Measurements from ENCODE around the gene RNF20.

Gene RNF20

GRCh38 chr9:101511009-101511408 is 22.6 kb upstream of the RNF20 start:
- Histone ChIP-seq H3K27me3 (ENCODE audit: control insufficient read depth in 1 of 2, insufficient read depth in 1 of 2, low read length in 2 of 2) (peaks cover 0 to 4% of the 10 kb centered on the region in 2 experiments), H3K23ac (ENCODE audit: low read length in 2 of 2) (no peak overlapping the region), H3K9me3 (ENCODE audit: control insufficient read depth, low read length) (no peaks in the 10 kb centered on the region), H4K91ac (ENCODE audit: low read length) (no peak overlapping the region), H2BK120ac (ENCODE audit: low read depth, low read length) (no peak overlapping the region), H3K27ac (ENCODE audit: low read length, poor library complexity, severe bottlenecking) (no peak overlapping the region), H2AK5ac (ENCODE audit: low read length, severe bottlenecking) (no peak overlapping the region), H3K14ac (ENCODE audit: low read length in 2 of 2) (no peak overlapping the region), H2AFZ (ENCODE audit: low read depth, low read length) (no peak overlapping the region), H2BK5ac (ENCODE audit: low read depth, low read length, poor library complexity, severe bottlenecking) (no peak overlapping the region), H3K4me1 (ENCODE audit: control insufficient read depth, insufficient read depth, low read depth, low read length) (peaks cover 2% of the 10 kb centered on the region), H3K4me2 (ENCODE audit: low read length, poor library complexity, severe bottlenecking) (no peak overlapping the region), H2BK15ac (ENCODE audit: low read depth, poor library complexity, severe bottlenecking) (no peak overlapping the region), H3K4me3 (ENCODE audit: insufficient read depth in 1 of 2, low read depth in 1 of 2, low read length in 2 of 2) (no peak overlapping the region), H4K8ac (ENCODE audit: low read length) (no peak overlapping the region), H3K36me3 (ENCODE audit: control insufficient read depth in 1 of 2, insufficient read depth in 2 of 2, low read depth in 1 of 2, low read length in 2 of 2) (no peaks in the 10 kb centered on the region), H3K9ac (ENCODE audit: low read length) (no peak overlapping the region), H3K79me1 (replicated peaks; ENCODE audit: low read length, poor library complexity, severe bottlenecking) (no peaks in the 10 kb centered on the region), H2BK12ac (ENCODE audit: low read length in 2 of 2) (no peak overlapping the region), H3K4ac (ENCODE audit: low read depth in 1 of 2, low read length in 2 of 2) (no peak overlapping the region), H3K18ac (ENCODE audit: low read depth in 1 of 2, low read length in 2 of 2) (no peak overlapping the region)
- WGBS = 94% methylated on average over 2 of the region's 2 CpGs
- DNase-seq = no peak

- 73% methylated on average over 3 of the region's 3 CpGs for WGBS
These were observed 21.5 kb upstream of the RNF20 start for GRCh38 chr9:101512116-101512515.

DNA sequence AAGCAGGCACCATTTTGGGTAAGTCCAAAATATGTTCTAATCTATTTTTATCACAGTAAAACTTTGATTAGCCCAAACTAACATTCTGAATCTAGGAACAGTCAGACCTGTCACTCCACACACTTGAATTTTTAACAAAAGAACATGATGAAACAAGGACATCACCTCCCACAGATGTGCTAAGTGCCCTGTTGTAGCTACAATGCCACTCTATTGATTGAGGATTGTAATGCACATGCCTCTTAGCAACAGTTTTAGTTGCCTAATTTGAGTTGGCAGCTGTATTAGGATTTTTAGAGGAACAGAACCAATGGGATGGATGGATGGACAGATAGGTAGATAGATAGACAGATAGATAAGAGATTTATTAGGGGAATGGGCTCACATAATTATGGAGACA is 20.3 kb upstream of the RNF20 start:
- Histone ChIP-seq H2AK5ac (ENCODE audit: low read length, severe bottlenecking) (no peak overlapping the region), H3K23ac (ENCODE audit: low read length in 2 of 2) (no peak overlapping the region), H3K4ac (ENCODE audit: low read depth in 1 of 2, low read length in 2 of 2) (no peak overlapping the region), H3K4me1 (ENCODE audit: control insufficient read depth, insufficient read depth, low read depth, low read length) (peaks cover 2% of the 10 kb centered on the region), H2BK12ac (ENCODE audit: low read length in 2 of 2) (no peak overlapping the region), H3K36me3 (ENCODE audit: control insufficient read depth in 1 of 2, insufficient read depth in 2 of 2, low read depth in 1 of 2, low read length in 2 of 2) (no peaks in the 10 kb centered on the region), H2BK120ac (ENCODE audit: low read depth, low read length) (no peak overlapping the region), H3K9me3 (ENCODE audit: control insufficient read depth, low read length) (no peaks in the 10 kb centered on the region), H4K91ac (ENCODE audit: low read length) (no peak overlapping the region), H4K8ac (ENCODE audit: low read length) (no peak overlapping the region), H2AFZ (ENCODE audit: low read depth, low read length) (no peak overlapping the region), H2BK15ac (ENCODE audit: low read depth, poor library complexity, severe bottlenecking) (no peak overlapping the region), H3K4me2 (ENCODE audit: low read length, poor library complexity, severe bottlenecking) (no peak overlapping the region), H3K14ac (ENCODE audit: low read length in 2 of 2) (no peak overlapping the region), H3K79me1 (replicated peaks; ENCODE audit: low read length, poor library complexity, severe bottlenecking) (no peaks in the 10 kb centered on the region), H3K9ac (ENCODE audit: low read length) (no peak overlapping the region), H3K27me3 (ENCODE audit: control insufficient read depth in 1 of 2, insufficient read depth in 1 of 2, low read length in 2 of 2) (no peaks in the 10 kb centered on the region), H3K18ac (ENCODE audit: low read depth in 1 of 2, low read length in 2 of 2) (no peak overlapping the region), H3K27ac (ENCODE audit: low read length, poor library complexity, severe bottlenecking) (no peak overlapping the region), H2BK5ac (ENCODE audit: low read depth, low read length, poor library complexity, severe bottlenecking) (no peak overlapping the region), H3K4me3 (ENCODE audit: insufficient read depth in 1 of 2, low read depth in 1 of 2, low read length in 2 of 2) (no peak overlapping the region)
- no peak for DNase-seq

More at GRCh38 chr9:101512116-101512515, 21.5 kb upstream of the RNF20 start:
- Histone ChIP-seq H3K36me3 (ENCODE audit: control insufficient read depth in 1 of 2, insufficient read depth in 2 of 2, low read depth in 1 of 2, low read length in 2 of 2) (no peaks in the 10 kb centered on the region), H3K4me1 (ENCODE audit: control insufficient read depth, insufficient read depth, low read depth, low read length) (peaks cover 2% of the 10 kb centered on the region), H3K9me3 (ENCODE audit: control insufficient read depth, low read length) (no peaks in the 10 kb centered on the region), H2AK5ac (ENCODE audit: low read length, severe bottlenecking) (peak overlapping the region; percentile 39), H3K9ac (ENCODE audit: low read length) (peak overlapping the region; percentile 42), H3K79me1 (replicated peaks; ENCODE audit: low read length, poor library complexity, severe bottlenecking) (no peaks in the 10 kb centered on the region), H3K14ac (ENCODE audit: low read length in 2 of 2) (no peak overlapping the region), H3K18ac (ENCODE audit: low read depth in 1 of 2, low read length in 2 of 2) (no peak overlapping the region), H2BK12ac (ENCODE audit: low read length in 2 of 2) (no peak overlapping the region), H2BK5ac (ENCODE audit: low read depth, low read length, poor library complexity, severe bottlenecking) (no peak overlapping the region), H3K23ac (ENCODE audit: low read length in 2 of 2) (no peak overlapping the region), H3K4me3 (ENCODE audit: insufficient read depth in 1 of 2, low read depth in 1 of 2, low read length in 2 of 2) (no peak overlapping the region), H4K8ac (ENCODE audit: low read length) (peak overlapping the region; percentile 9), H2BK120ac (ENCODE audit: low read depth, low read length) (no peak overlapping the region), H4K91ac (ENCODE audit: low read length) (no peak overlapping the region), H3K4ac (ENCODE audit: low read depth in 1 of 2, low read length in 2 of 2) (no peak overlapping the region), H3K4me2 (ENCODE audit: low read length, poor library complexity, severe bottlenecking) (no peak overlapping the region), H3K27ac (ENCODE audit: low read length, poor library complexity, severe bottlenecking) (no peak overlapping the region), H2AFZ (ENCODE audit: low read depth, low read length) (no peak overlapping the region), H2BK15ac (ENCODE audit: low read depth, poor library complexity, severe bottlenecking) (no peak overlapping the region), H3K27me3 (ENCODE audit: control insufficient read depth in 1 of 2, insufficient read depth in 1 of 2, low read length in 2 of 2) (no peaks in the 10 kb centered on the region)
- no peak for DNase-seq

DNA sequence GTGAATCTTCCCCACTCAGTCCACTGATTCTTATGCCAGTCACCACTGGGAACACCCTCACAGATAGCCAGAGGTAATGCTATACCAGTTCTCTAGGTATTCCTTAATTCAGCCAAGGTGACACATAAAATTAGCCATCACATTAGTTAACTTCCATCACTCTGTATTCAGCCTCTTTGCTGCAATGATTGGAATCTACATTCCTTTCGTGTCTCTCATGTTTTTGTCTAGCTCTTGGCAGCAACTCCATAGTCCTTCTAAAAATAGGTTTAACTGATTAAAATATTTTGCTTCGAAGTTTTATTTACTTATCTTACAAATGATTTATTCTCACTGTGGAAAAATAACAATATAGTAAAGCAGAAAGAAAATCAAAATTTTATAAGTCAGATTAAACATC is 19.6 kb upstream of the RNF20 start:
- no peak overlapping the region for H3K23ac ChIP-seq (ENCODE audit: low read length in 2 of 2)
- no peak overlapping the region for H3K4ac ChIP-seq (ENCODE audit: low read depth in 1 of 2, low read length in 2 of 2)
- peaks cover 2% of the 10 kb centered on the region for H3K4me1 ChIP-seq (ENCODE audit: control insufficient read depth, insufficient read depth, low read depth, low read length)
- no peaks in the 10 kb centered on the region for H3K27me3 ChIP-seq (ENCODE audit: control insufficient read depth in 1 of 2, insufficient read depth in 1 of 2, low read length in 2 of 2)
- H2BK12ac ChIP-seq (ENCODE audit: low read length in 2 of 2) = no peak overlapping the region
- no peak overlapping the region for H4K8ac ChIP-seq (ENCODE audit: low read length)
- no peak overlapping the region for H3K18ac ChIP-seq (ENCODE audit: low read depth in 1 of 2, low read length in 2 of 2)
- DNase-seq = peak; percentile 9
- H3K9me3 ChIP-seq (ENCODE audit: control insufficient read depth, low read length) = no peaks in the 10 kb centered on the region
- H2BK5ac ChIP-seq (ENCODE audit: low read depth, low read length, poor library complexity, severe bottlenecking) = no peak overlapping the region
- H4K91ac ChIP-seq (ENCODE audit: low read length) = no peak overlapping the region
- no peak overlapping the region for H2AK5ac ChIP-seq (ENCODE audit: low read length, severe bottlenecking)
- H2AFZ ChIP-seq (ENCODE audit: low read depth, low read length) = no peak overlapping the region
- WGBS = no CpG with 5 or more reads among the region's 2 CpGs
- peak overlapping the region; percentile 18 for H3K27ac ChIP-seq (ENCODE audit: low read length, poor library complexity, severe bottlenecking)
- no peak overlapping the region for H3K14ac ChIP-seq (ENCODE audit: low read length in 2 of 2)
- no peak overlapping the region for H2BK120ac ChIP-seq (ENCODE audit: low read depth, low read length)
- no peak overlapping the region for H3K4me2 ChIP-seq (ENCODE audit: low read length, poor library complexity, severe bottlenecking)
- no peaks in the 10 kb centered on the region for H3K79me1 ChIP-seq (replicated peaks; ENCODE audit: low read length, poor library complexity, severe bottlenecking)
- no peak overlapping the region for H2BK15ac ChIP-seq (ENCODE audit: low read depth, poor library complexity, severe bottlenecking)
- H3K9ac ChIP-seq (ENCODE audit: low read length) = no peak overlapping the region
- no peaks in the 10 kb centered on the region for H3K36me3 ChIP-seq (ENCODE audit: control insufficient read depth in 1 of 2, insufficient read depth in 2 of 2, low read depth in 1 of 2, low read length in 2 of 2)
- H3K4me3 ChIP-seq (ENCODE audit: insufficient read depth in 1 of 2, low read depth in 1 of 2, low read length in 2 of 2) = no peak overlapping the region

Measured in mesenchymal stem cell (in vitro differentiated cells and primary cell).